Ishikawa (cell line): ENCODE measurements around the gene DLL3.

Experiments
- EGR1 ChIP-seq: IDR thresholded peaks from 2 replicates; pipeline ENCODE4 v1.6.1; 2012
- EP300 ChIP-seq: IDR thresholded peaks from 2 replicates; pipeline ENCODE4 v1.6.1; 2012; ENCODE audit warnings: borderline replicate concordance
- FOXM1 ChIP-seq: IDR thresholded peaks from 2 replicates; pipeline ENCODE4 v1.6.1; 2012; ENCODE audit warnings: low read depth, borderline replicate concordance
- TEAD4 ChIP-seq: IDR thresholded peaks from 2 replicates; pipeline ENCODE4 v1.6.1; 2012
- TF ChIP-seq, protein P1 (sequence below): IDR thresholded peaks from 2 replicates; pipeline ENCODE4 v1.6.1; 2012

DNA sequence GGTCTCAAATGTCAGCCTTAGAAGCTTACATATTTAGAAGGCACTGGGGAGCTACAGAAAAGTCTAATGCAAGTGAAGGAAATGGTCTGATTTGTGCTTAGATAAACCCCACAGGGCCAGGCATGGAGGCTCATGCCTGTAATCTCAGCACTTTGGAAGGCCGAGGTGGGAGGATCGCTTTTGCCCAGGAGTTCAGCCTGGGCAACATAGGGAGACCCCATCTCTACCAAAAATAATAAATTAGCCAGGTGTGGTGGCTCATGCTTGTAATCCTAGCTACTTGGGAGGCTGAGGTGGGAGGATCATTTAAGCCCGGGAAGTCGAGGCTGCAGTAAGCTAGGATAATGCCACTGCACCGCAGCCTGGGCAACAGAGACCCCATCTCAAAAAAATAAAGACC, 2.7 kb upstream of the DLL3 start:
- TF ChIP-seq TEAD4 (no peak), EGR1 (no peak), FOXM1 (no peak), EP300 (no peak)
- TF ChIP-seq, protein P1, sequence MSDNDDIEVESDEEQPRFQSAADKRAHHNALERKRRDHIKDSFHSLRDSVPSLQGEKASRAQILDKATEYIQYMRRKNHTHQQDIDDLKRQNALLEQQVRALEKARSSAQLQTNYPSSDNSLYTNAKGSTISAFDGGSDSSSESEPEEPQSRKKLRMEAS, result no peak
